Activated B cell treated with CpG ODN at 0.5 μM for 24 hours (primary cell): Measurements from ENCODE around the gene CPSF6. TPM values are rescaled to one million over a fixed set of nuclear protein-coding genes. Genes with fewer than 3 reads are reported as not detected.

Experiments used
- ATAC-seq: fragments of 200-7000 bp; cut with Tn5 transposase; one replicate; pipeline ENCODE4 v1.10.0; 2021; ENCODE audit warnings: low read depth, mild to moderate bottlenecking, moderate library complexity
- CTCF ChIA-PET: fragments of 350-600 bp; sonication (Branson Sonifier 250); formaldehyde crosslinking; loops from one replicate; lab custom pipeline; 2021; ENCODE audit warnings: antibody characterized with exemption; lab: Charles Lee
- POLR2A ChIA-PET: fragments of 350-600 bp; sonication (Branson Sonifier 250); formaldehyde crosslinking; loops from one replicate; lab custom pipeline; 2021; ENCODE audit warnings: antibody characterized with exemption; lab: Charles Lee
- DNase-seq: peaks from one replicate; pipeline ENCODE4 v3.0.0; 2022
- H3K27ac Mint-ChIP-seq: one replicate; pipeline ENCODE4 v1.8.0; 2020; ENCODE audit warnings: mixed read lengths
- H3K27me3 Mint-ChIP-seq: one replicate; pipeline ENCODE4 v1.8.0; 2021; ENCODE audit warnings: mixed read lengths
- H3K36me3 Mint-ChIP-seq: one replicate; pipeline ENCODE4 v1.8.0; 2021; ENCODE audit warnings: low read depth, mixed read lengths
- H3K4me1 Mint-ChIP-seq: one replicate; pipeline ENCODE4 v1.8.0; 2021; ENCODE audit warnings: mixed read lengths
- H3K4me3 Mint-ChIP-seq: one replicate; pipeline ENCODE4 v1.8.0; 2020; ENCODE audit warnings: mild to moderate bottlenecking, mixed read lengths
- H3K9me3 Mint-ChIP-seq: one replicate; pipeline ENCODE4 v1.8.0; 2020; ENCODE audit warnings: mixed read lengths
- CTCF ChIP-seq: fragments of 200-600 bp; IDR thresholded peaks from one replicate; pipeline ENCODE4 v1.8.0; 2022; ENCODE audit warnings: antibody characterized with exemption, mild to moderate bottlenecking
- intact Hi-C: fragments of 100-400 bp; cut with micrococcal nuclease; formaldehyde crosslinking; loops from one replicate; pipeline ENCODE4 v1.15.1; 2024
- total RNA-seq: library from RNA; stranded (reverse); gene quantifications from 2 replicates; pipeline ENCODE4 v1.2.3, GENCODE V29; 2022

The CPSF6 gene
- total RNA-seq, 1 donor from 2014 or later, result 104 TPM

GRCh38 chr12:69247268-69248018 lies 8.1 kb downstream of the CPSF6 start:
- peaks cover 25% of the 10 kb centered on the region for H3K36me3 Mint-ChIP-seq
- TF ChIP-seq CTCF, result no peak
- no peak overlapping the region for H3K27ac Mint-ChIP-seq
- no peaks in the 10 kb centered on the region for H3K27me3 Mint-ChIP-seq
- no peak for ATAC-seq
- intact Hi-C loops, result no loop called here
- H3K4me3 Mint-ChIP-seq, result no peak overlapping the region
- ChIA-PET CTCF (interaction anchor here (0.8 to 1.4 kb wide), 4 partner anchors 91 to 96 kb away, joined by 3 to 5 read pairs (median 3); no protein-coding TSS in a partner anchor), POLR2A (interaction anchor here (0.5 kb wide), 1 partner anchor 10 kb away, joined by 3 read pairs; no protein-coding TSS in a partner anchor)
- H3K4me1 Mint-ChIP-seq, result peaks cover 79% of the 10 kb centered on the region
- H3K9me3 Mint-ChIP-seq, result no peaks in the 10 kb centered on the region
- DNase-seq, result no peak

- CTCF ChIA-PET, result interaction anchor here (1.1 to 1.7 kb wide), 3 partner anchors 9 to 422 kb away, joined by 3 to 20 read pairs (median 4); no protein-coding TSS in a partner anchor
- Mint-ChIP-seq H3K27ac (peak overlapping the region; percentile 56), H3K4me3 (no peak overlapping the region), H3K27me3 (no peaks in the 10 kb centered on the region), H3K36me3 (peaks cover 44% of the 10 kb centered on the region), H3K9me3 (no peaks in the 10 kb centered on the region), H3K4me1 (peaks cover 56% of the 10 kb centered on the region)
- no peak for TF ChIP-seq CTCF
- POLR2A ChIA-PET, result interaction anchor here (1.2 kb wide), 1 partner anchor 10 kb away, joined by 6 read pairs; no protein-coding TSS in a partner anchor
- no peak for DNase-seq
- ATAC-seq, result no peak
- intact Hi-C loops, result no loop called here
These were observed 12.7 kb downstream of the CPSF6 start for GRCh38 chr12:69252033-69252432.

GRCh38 chr12:69254046-69254445 lies 14.7 kb downstream of the CPSF6 start:
- peak; percentile 50 for ATAC-seq
- intact Hi-C loops, result loop anchor here (1.0 kb wide), 4 partner anchors 11 to 424 kb away; no protein-coding TSS in a partner anchor
- peaks cover 56% of the 10 kb centered on the region for H3K36me3 Mint-ChIP-seq
- no peaks in the 10 kb centered on the region for H3K9me3 Mint-ChIP-seq
- no peak overlapping the region for H3K4me3 Mint-ChIP-seq
- DNase-seq, result no peak
- POLR2A ChIA-PET, result interaction anchor here (1.0 kb wide), 1 partner anchor 97 kb away, joined by 3 read pairs; no protein-coding TSS in a partner anchor
- peaks cover 42% of the 10 kb centered on the region for H3K4me1 Mint-ChIP-seq
- CTCF ChIA-PET, result interaction anchor here (0.7 to 1.7 kb wide), 4 partner anchors 11 to 438 kb away, joined by 4 to 56 read pairs (median 6); no protein-coding TSS in a partner anchor
- no peaks in the 10 kb centered on the region for H3K27me3 Mint-ChIP-seq
- no peak for TF ChIP-seq CTCF
- no peak overlapping the region for H3K27ac Mint-ChIP-seq

GRCh38 chr12:69254862-69255261 lies 15.5 kb downstream of the CPSF6 start:
- Mint-ChIP-seq H3K4me1 (peaks cover 34% of the 10 kb centered on the region), H3K4me3 (no peak overlapping the region), H3K36me3 (peaks cover 64% of the 10 kb centered on the region), H3K27ac (no peak overlapping the region), H3K9me3 (no peaks in the 10 kb centered on the region), H3K27me3 (no peaks in the 10 kb centered on the region)
- TF ChIP-seq CTCF, result no peak
- ChIA-PET POLR2A (no interaction called here), CTCF (interaction anchor here (0.9 to 1.7 kb wide), 3 partner anchors 12 to 99 kb away, joined by 4 to 56 read pairs (median 6); no protein-coding TSS in a partner anchor)
- intact Hi-C loops, result loop anchor here (1.0 kb wide), 4 partner anchors 12 to 425 kb away; no protein-coding TSS in a partner anchor
- DNase-seq (no peak), ATAC-seq (no peak)

GRCh38 chr12:69258655-69259054 lies 19.3 kb downstream of the CPSF6 start:
- Mint-ChIP-seq H3K27ac (no peak overlapping the region), H3K9me3 (no peaks in the 10 kb centered on the region), H3K4me3 (no peak overlapping the region), H3K4me1 (peaks cover 5% of the 10 kb centered on the region), H3K27me3 (no peaks in the 10 kb centered on the region), H3K36me3 (peaks cover 76% of the 10 kb centered on the region)
- ChIA-PET CTCF (interaction anchor here (0.8 kb wide), 1 partner anchor 102 kb away, joined by 3 read pairs; no protein-coding TSS in a partner anchor), POLR2A (no interaction called here)
- no peak for TF ChIP-seq CTCF
- intact Hi-C loops, result no loop called here
- DNase-seq, result no peak
- no peak for ATAC-seq
